Activated effector memory CD4-positive, alpha-beta T cell treated with Interleukin-2 at 50 U/mL for 16 hours (primary cell): ENCODE data around the gene COL6A3.
"Not testable (repeated sequence)": the region's sequence is repeated elsewhere in the genome, so short reads cannot be mapped to it uniquely, and the experiment has no call there.

ENCODE experiments used
- DNase-seq: peaks from one replicate; pipeline ENCODE4 v3.0.0-alpha.2; 2020

The COL6A3 gene

DNA sequence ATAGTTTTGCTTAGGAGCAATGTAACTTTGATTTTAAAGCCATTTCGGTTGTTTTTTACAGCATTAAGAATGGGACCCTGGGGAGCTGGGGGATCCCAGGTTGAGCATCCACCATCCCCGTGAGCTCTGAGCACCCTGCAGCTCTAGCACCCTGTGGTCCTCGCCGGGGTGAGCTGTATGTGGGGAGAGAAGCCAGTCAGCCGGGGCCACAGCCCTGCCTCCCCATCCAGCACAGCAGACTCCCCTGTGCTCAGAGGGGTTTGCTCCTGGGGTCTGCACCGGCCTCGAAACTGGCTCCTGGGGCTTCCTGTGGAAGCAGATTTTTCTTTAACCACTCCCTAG lies 1.3 kb downstream of the COL6A3 start:
- DNase-seq: no peak

DNA sequence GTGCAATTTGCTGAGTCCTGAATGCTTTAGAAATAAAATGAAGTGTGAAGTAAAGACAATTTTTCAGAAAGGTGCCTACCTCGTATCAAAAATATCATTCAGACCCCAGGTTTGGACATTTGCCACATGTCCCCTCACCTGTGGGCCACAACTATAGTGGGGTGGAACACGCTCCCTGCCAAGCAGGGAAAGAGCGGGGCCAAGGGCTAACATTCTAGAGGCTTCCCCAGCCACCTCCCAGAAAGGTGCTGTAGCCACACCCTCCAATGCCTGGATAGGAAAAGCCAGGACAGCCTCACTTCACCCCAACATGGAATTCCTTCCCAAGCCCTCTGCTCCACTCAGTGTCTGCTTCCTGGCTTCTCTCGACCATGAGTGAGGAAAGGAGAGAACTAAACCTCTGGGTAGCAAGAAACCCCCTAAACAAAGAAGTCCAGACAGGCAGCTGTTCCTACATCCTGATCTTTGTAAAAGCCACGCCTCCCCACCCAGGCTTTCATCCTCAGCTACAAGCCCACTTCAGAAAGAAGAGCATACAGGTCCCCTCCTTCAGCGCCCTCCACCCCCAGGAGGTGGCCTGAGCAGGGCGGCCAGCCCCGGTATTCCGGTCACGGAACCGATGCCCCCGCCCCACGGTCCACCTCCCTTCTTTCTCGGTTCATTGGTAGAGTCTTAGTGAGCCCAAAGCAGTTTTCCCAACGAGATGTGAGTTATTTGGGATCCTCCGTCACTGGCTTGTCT lies 2.1 kb downstream of the COL6A3 start:
- DNase-seq: no peak

DNA sequence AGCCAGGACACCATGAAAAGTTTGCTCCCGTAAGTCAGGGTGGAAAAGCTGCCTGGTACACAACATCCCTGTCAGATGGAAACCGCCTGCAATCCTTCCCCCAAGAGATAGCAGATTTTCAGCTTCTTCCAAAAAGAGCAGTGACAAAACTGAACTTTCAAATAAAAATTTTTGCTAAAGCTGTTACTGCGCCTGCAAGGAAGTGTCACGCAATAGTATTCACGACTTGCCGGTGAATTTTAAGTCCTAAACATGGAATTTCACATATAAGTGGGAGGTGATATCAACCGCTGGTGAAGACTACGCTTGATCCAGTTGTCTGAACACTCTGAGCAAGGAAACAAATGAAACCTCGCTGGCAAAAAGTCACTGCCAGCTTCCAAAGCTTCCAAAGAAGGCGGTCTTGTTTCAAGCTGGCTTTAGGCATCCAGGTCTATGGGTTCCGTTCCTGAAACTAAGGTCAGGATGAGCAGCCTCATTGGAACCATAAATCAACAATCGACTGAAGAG lies 2.8 kb downstream of the COL6A3 start:
- DNase-seq: no peak

DNA sequence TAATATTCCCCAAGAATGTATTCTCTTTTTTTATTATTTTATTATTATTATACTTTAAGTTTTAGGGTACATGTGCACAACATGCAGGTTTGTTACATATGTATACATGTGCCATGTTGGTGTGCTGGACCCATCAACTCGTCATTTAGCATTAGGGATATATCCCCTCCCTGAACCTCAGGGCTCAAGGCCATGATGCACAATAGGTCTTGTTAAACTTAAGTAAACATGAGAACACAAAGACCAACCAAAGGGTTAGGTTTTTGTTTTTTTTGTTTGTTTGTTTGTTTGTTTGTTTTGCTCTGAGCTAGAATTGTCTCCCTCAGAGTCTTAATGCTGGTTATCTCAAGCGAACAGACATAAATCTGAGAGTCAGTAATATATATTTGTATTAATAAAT lies 4.7 kb downstream of the COL6A3 start:
- not testable (repeated sequence) for DNase-seq

DNA sequence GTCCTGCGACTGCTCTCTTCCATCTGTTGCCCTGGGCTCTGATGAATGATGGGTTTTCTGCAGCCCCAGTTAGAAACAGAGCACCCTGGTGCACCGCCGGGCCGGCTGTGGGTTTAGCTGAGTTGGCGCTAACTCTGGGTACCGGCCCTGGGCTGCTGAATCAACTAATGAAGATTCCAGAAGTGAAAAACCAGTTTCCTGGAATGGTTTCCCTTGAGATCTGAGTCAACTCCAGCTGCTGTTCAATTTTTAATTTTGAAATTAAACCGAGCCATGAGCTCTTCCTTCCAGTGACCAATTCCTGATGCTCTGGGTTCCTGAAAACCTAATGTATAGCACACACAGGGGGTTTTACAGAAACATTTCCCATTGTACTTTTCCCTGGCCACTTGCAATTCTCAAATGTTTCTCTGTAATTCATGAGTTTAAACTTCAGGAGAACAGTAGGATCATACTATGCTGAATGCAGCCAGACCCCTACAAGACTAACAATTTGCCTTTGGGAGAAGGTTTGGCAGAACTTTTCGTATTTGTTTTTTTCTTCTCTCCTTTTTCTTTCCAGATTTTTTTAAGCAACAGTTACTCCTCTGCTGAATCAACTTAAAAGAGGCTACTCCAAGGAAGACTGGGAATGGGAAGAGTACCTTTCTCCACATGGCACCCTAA lies 5.5 kb downstream of the COL6A3 start:
- no peak for DNase-seq

DNA sequence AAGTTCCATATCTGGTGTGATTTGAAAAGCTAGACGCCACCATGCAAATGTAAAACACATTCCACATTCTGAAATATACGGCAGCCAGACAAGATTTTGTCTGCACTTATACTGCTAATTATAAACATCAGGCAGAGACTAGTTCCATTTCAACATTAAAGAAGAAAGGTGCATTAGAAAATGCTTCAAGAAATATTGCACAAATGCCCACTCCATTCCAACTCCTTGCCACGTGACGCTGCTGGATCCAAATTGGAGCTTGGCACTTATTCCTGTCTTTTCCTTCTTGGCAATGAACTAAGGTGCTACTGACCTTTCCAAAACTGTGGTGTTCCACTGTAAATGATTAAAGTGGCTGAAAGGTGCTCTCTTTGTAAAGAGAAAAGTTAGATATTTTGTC lies 6.3 kb downstream of the COL6A3 start:
- DNase-seq: no peak

DNA sequence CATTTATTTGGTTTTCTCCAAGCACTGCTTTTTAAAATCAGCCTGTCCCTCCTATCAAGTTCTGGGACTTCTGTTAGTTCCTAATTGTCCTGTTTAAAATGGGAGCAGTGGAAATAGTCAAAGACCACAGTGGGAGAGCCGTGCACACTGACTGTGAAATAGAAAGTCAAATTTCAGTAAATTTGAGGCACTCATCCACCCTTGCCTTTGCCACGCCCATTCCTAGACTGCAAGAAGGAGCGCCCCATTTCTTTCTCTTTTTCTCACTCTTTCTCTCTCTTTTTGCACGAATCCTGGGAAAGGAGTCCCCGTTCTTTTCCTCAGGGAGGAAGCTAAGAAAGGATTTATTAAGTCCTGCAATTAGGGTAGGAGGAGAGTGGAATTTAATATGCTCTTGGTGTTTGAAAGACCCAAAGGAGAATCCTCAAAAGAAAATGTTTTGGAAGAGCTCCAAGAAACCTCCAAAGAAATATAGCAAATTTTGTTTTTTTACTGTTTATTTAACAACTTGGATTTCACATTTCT lies 7.5 kb downstream of the COL6A3 start:
- DNase-seq: no peak

DNA sequence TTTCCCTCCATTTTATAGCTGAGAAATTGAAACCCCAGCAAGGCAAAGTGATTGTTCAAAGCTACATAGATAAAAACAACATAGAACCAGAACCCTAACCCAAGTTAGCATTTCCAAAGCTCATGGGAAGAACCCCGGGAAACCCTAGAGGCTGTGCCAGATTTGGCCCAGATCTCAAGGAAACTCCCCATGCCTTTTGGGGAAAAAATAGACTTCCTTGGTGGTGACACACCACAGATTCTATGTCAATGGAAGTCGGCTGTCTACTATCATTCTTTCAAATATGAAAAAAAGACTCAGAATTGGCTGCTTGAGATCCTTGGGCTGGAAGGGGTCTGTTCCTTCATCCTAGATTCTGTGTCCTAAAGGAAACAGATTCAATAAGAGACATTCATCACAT lies 8.4 kb downstream of the COL6A3 start:
- DNase-seq: no peak

DNA sequence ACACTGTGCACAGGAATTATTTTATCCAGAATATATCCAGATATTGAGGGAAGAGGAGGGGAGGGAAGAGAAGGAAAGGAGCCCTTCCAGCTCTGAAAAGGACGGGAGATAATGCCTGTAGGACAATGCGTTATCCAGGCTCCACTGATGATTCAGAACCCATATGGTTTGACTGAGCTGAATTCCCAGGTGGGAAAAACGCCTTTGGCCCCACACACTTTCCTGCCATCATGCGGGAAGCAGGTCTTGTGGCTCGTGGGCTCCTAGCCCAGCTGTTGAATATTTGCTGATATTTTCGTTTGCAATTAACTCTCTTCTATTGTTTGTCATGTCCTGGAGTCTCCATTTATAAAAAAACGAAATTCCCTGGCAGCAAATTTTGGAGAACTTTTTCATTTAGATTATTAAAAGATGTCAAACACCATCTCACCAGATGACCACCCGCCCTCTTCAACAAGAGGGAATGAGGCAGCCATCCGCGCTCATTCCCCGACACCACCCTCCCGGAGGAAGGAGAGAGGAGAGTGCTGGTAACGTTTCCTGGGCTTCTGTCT lies 8.9 kb downstream of the COL6A3 start:
- no peak for DNase-seq

DNA sequence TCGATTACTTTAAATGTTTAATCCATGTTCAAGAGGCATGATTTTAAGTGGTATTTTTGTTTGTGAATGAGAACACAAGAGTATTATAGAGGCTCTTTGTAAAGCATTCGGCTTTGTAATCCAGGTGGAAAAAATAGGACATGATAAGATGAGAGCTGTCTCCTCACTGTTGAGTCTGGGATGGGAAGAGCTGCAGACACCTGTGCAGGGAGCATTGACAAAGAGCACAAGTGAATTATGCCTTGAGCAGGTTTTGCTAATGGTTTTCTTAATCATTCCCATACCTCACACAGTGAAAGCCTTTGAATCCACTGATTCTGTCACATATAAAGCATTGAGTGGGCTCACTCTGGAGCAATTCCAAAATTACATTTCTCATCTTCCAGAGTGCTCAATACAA lies 9.6 kb downstream of the COL6A3 start:
- DNase-seq: no peak

DNA sequence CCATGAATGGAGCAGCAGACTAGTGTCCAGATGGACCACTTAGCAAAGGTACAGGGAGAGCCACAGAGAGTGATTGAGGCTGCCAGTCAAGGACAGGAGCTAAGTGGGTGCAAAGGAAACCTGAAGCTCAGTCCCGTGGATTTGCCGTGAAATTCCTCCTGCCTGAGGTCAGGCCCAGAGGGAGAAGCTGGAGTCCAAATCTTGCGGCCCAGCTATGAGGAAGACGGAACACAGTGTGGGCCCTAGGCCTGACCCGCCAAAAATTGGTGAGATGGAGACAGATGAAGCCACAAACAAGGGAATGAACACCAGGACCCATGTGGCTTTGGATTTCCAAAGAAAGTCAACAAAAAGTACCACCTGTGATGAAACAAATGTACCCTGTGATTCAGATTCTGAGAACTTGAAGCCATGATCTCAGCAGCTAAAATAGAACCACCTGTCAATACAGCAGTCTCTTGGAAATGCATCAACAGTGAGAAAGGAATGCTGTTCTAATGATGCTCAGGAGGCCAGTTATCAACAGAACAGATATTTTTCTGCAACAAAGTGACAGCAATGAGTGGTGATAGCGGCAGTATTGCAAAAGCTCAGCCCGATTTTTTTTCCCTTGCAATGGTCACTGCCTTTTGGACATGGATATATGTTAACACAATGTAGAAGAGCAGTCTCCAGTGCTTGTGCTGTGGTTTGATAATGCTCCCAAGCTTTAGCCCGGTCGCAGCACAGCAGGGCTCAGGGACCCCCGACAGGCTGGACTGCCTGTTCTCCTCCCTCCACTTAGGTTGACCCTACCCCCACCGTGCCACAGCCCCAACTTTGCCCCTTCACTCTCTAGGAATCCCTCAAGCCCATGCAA lies 10.7 kb downstream of the COL6A3 start:
- DNase-seq: no peak

DNA sequence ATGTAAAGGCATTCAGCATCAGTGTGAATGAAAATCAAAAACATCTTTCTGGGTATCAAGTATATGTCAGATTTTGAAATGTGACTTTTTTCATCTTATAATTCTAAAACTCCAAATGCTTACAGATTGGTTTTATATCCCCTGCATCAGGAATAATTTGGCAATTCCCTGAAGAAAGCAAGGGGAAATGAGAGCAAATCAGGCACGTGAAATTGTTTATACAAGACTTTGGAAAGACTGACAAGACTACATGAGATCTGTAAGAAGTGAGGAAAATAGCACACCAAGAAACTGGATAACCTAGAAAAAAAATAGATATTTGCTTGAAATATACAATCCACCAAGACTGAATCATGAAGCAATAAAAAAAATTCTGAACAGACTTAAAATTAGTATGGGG lies 13.8 kb downstream of the COL6A3 start:
- no peak for DNase-seq

DNA sequence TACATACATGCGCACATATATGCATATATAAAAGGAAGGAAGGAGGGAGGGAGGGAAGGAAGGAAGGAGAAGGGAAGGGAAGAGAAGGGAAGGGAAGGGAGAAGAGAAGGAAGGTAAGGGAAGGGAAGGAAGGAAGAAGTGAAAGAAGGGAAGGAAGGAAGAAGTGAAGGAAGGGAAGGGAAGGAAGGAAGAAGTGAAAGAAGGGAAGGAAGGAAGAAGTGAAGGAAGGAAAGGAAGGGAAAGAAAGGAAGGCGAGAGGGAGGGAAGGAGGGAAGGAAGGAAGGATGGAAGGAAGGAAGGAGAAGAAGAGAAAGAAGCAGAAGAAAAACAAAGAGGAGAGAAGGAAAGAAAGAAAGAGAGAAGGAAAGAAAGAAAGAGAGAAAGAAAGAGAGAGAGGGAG lies 16.9 kb downstream of the COL6A3 start:
- DNase-seq: no peak

DNA sequence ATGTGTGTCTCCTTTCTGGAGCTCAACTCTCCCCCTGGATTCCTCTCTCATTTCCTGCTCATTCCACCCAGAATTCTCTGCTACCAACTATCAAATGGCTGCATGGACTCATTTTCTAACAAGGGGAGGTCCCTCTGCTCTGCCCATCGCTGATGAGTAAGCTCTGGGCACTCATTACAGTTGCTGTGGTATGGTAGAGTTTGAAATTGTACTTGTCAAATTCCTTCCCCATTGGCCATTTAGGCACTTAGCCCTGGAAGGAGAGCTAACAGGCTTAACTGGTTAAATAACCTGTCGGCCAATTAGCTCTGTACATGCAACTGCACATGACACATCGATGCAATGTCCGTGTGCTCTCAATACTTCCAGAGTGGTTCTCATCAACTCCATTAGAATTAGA lies 20.4 kb downstream of the COL6A3 start:
- no peak for DNase-seq

DNA sequence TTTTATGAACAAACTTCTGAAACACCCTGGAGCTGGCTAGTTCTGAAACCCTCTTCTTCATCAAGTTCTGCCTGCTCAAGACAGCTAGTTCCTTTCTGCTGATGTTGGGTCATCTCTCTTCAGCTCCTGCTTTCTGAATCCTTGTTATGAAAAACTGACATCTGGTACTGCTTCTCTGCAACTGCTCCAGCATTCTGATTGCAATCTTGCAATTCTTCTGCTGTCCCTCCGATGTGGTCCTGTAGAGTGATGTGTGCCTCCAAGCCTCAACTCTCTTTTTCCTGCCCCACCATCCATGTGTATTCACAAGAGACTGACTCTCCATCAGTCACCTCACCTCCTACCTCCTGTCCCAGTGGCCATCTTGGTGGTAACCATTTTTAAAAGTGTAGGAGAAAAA lies 21.8 kb downstream of the COL6A3 start:
- DNase-seq: no peak

DNA sequence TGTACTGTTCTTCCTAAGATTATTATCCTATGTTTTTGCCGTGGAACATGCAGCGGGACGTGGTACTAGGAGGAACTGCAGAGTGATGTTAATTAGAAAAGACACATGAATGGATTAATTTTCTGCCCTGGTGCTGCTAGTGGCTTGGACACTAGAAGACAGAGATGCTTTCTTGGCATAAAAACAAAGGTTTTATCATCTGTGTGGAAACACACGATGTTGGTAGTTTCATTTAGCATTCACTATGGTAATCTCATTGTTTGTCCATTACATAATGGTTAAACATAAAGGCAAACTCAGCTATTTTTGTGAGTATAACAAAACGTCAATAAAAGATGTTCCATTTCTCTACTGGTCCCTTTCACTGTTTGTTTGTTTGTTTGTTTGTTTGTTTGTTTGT lies 22.8 kb downstream of the COL6A3 start:
- DNase-seq: no peak

DNA sequence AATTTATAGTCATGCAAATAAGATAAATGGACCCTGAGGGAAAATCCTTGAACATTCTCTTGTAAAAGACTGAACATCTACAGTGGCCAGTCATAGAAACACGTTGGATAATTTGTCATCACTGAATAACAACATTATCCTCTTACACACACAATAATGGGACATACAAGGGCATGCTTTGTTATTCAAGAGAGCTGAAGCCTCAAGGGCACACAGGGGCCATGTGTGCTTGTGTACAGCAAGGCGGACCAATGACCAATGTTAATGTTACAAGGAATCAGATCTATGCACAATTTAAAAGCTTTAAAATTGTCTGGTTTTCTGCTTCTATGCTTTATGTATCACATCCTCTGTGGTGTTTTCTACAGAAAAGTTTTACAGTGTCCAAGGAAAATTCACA lies 23.7 kb downstream of the COL6A3 start:
- no peak for DNase-seq

DNA sequence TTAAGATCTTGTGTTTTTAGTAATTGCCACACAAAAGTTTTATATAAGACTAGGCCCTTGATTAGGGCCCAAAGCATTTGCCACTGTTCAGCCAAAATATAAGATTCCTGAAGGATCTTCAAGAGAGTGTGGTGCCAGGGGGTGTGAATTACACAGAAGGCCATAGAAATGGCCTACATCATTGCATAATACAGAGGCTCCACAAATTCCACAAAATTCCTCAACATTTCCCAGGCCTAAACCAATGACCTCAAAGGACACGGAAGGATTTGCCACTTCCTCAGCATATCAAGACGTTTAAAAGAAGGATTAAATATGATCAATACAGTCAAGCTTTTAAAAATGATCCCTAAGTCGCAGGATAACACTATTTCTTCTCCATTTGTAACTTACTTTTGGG lies 24.1 kb downstream of the COL6A3 start:
- no peak for DNase-seq

DNA sequence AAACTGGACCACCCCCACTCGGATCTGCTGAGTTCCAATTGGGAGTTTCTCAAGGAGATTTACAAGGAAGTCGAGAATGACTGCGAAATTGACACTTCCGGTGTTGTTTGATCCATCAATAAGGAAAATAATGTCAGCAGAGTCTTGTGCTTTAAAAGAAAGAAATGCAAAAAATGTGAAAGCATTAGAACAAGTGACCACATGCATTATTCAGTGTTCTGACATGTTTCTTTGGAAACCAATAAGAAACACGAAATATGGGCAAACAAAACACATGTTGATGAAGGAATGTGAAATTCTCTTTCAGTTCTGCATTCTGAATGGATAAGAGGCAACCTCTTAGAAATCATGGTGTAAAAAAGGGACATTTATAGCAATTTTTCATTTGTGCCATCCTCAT lies 25.9 kb downstream of the COL6A3 start:
- DNase-seq: no peak

DNA sequence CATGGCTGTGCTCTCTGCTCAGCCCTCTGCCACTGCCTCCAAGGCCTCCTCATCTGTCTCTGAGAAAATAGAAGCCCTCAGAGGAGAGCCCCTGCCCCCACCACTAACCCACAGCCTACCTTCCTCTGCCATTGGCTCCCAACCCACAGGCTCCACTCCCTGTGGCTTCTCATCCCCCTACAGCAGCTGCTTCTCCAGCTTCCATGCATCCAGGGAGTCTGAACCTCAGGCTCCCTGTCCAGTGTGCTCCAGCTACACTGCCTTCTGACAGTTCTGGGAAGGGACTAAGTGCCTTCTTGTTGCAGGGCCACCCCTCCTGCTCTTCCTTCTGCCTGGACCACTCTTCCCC lies 29.3 kb downstream of the COL6A3 start:
- no peak for DNase-seq

DNA sequence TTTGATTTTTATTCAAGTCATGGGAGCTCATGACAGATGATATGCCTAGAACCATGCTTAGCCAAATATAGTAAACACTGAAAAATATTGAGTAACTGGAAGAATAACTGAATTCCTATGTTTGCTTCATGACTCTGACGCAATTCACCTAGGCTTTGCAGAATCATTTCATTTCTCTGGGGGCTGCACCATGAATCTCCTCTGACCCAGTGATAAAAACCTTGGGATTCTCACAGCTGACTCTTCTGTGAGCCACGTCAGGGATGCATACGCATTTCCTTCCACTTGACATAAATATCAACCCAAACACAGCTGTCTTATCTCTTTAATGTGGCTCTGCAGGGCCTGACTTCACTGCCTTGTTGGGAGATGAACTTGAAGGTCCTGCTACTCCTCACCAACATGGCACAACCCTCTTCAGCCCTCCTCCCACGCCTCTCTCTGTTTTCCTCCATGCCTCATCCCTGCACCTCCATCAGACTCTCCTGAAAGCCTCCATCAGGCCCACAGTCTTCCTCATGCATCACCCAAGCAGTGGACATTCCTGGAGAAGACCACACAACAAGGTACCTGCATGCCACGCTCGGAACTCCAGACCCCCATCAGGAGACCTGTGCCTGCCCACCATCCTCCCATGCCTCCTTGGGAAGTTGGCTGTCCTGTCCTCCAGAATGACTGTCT lies 29.8 kb downstream of the COL6A3 start:
- no peak for DNase-seq

DNA sequence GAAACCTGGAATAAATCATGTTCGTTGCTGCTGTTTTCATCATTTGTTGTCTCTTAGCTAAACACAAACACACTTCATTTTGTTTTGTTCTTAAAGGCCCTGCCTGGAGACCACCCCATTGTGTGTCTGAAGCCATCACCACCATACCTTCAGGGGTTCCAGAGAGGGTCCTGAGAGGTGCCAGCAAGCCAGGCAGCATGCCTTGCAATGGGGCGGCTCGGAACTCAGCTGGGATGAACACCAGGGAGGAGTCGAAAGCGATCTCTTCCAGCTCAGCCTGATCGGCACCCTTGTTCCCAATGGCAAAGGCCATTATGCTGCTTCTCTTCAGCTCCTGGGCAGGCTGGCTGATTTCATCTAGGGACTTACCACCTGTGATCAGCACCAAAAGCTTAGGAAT lies 33.2 kb downstream of the COL6A3 start:
- DNase-seq: no peak

DNA sequence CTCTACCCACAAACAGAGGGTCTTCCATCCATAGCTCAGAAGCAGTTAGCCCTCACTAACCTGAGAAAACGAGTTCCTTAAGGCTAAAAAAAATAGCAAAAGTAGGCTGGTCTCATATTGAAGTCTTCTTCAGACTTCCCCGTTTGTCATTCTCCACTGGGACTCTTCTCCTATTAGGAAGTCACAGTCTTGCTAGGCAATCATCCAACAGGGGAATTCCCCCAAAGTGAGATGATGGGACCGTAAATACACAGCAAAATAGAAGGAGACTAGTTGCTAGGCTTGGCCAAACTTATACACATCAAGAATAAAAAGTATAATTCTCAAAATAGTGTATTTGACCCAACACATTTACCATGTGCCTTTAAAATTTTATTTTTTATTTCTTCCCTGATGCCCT lies 34.3 kb downstream of the COL6A3 start:
- DNase-seq: no peak
